ENCODE data around the gene OARD1.

The OARD1 gene

GRCh38 chr6:41085182-41085581, 13.0 kb upstream of the OARD1 start:
- H3K4me1 ChIP-seq (ENCODE audit: low read depth, poor library complexity, severe bottlenecking) = no peaks in the 10 kb centered on the region
- TF ChIP-seq CTCF (conservative IDR thresholded peaks at IDR 0.05; ENCODE audit: low read depth, low read length) = no peak
- H3K79me2 ChIP-seq (ENCODE audit: insufficient read depth, low read depth) = peaks cover 4% of the 10 kb centered on the region; the same call in 1 of the 2 replicates
- no peak overlapping the region for H3K9ac ChIP-seq
- no peak overlapping the region for H2AFZ ChIP-seq (ENCODE audit: low read depth)
- H3K27me3 ChIP-seq (ENCODE audit: insufficient read depth, low read depth) = no peaks in the 10 kb centered on the region
- peaks cover 7% of the 10 kb centered on the region for H3K36me3 ChIP-seq (ENCODE audit: insufficient read depth)
- no peak overlapping the region for H3K27ac ChIP-seq
- no peaks in the 10 kb centered on the region for H4K20me1 ChIP-seq (ENCODE audit: insufficient read depth)
- H3K4me2 ChIP-seq = no peak overlapping the region
- no peak overlapping the region for H3K4me3 ChIP-seq (IDR thresholded peaks at IDR 0.05; ENCODE audit: insufficient read depth, low read depth, low read length)

DNA sequence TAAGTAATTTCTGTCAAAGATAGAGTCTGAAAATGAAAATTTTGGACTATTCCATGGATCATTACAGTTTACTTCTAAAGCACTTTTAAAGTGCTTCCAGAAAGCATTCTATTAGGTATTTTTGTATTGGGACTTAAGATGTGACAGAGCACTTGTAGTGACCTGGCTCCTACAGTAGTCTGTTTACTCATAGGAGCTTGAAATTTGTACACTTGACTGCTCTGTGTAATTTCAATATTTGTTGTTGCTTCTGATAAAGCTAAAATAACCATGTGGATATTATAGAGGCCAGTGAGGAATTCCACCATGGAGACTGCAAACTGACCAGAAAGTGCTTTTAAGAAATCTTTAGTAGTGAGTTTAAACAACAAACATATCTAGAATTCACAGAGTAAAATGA, 10.9 kb upstream of the OARD1 start:
- H3K79me2 ChIP-seq (ENCODE audit: insufficient read depth, low read depth) = peaks cover 17% of the 10 kb centered on the region
- no peak overlapping the region for H3K4me3 ChIP-seq (IDR thresholded peaks at IDR 0.05; ENCODE audit: insufficient read depth, low read depth, low read length)
- H3K36me3 ChIP-seq (ENCODE audit: insufficient read depth) = peaks cover 13% of the 10 kb centered on the region
- no peaks in the 10 kb centered on the region for H3K27me3 ChIP-seq (ENCODE audit: insufficient read depth, low read depth)
- H3K4me1 ChIP-seq (ENCODE audit: low read depth, poor library complexity, severe bottlenecking) = no peaks in the 10 kb centered on the region
- H3K9ac ChIP-seq = no peak overlapping the region
- H3K4me2 ChIP-seq = no peak overlapping the region
- TF ChIP-seq CTCF (conservative IDR thresholded peaks at IDR 0.05; ENCODE audit: low read depth, low read length) = no peak
- H4K20me1 ChIP-seq (ENCODE audit: insufficient read depth) = no peaks in the 10 kb centered on the region
- H3K27ac ChIP-seq = no peak overlapping the region
- no peak overlapping the region for H2AFZ ChIP-seq (ENCODE audit: low read depth)

DNA sequence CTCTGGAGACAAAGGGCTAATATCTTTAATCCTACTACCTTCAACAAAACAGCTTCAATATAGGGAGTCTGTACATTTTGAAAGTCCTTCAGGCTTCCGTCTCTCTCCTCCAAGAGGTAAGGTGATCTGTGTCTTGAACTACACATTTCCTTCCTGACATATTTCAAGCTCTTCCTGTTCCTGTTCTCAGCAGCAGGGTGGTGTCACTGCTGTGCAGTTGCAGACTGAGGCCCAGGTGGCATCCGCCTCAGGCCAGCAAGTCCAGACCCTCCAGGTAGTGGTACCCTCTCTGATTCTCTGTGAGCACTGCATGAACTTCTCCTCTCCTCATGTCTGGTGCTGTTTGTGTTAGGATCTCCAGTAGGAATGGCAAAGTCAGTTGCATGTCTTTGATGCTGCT, 8.5 kb upstream of the OARD1 start:
- TF ChIP-seq CTCF (conservative IDR thresholded peaks at IDR 0.05; ENCODE audit: low read depth, low read length) = no peak
- Histone ChIP-seq H3K4me2 (no peak overlapping the region), H3K79me2 (ENCODE audit: insufficient read depth, low read depth) (peaks cover 41% of the 10 kb centered on the region), H3K9ac (no peak overlapping the region), H3K27me3 (ENCODE audit: insufficient read depth, low read depth) (no peaks in the 10 kb centered on the region), H3K27ac (no peak overlapping the region), H3K4me1 (ENCODE audit: low read depth, poor library complexity, severe bottlenecking) (peaks cover 11% of the 10 kb centered on the region), H2AFZ (ENCODE audit: low read depth) (no peak overlapping the region), H3K4me3 (IDR thresholded peaks at IDR 0.05; ENCODE audit: insufficient read depth, low read depth, low read length) (no peak overlapping the region), H4K20me1 (ENCODE audit: insufficient read depth) (peaks cover 4% of the 10 kb centered on the region; the same call in 1 of the 2 replicates), H3K36me3 (ENCODE audit: insufficient read depth) (peaks cover 13% of the 10 kb centered on the region)

- Histone ChIP-seq H2AFZ (ENCODE audit: low read depth) (no peak overlapping the region), H3K36me3 (ENCODE audit: insufficient read depth) (peaks cover 13% of the 10 kb centered on the region; the same call in 1 of the 2 replicates), H3K4me3 (IDR thresholded peaks at IDR 0.05; ENCODE audit: insufficient read depth, low read depth, low read length) (no peak overlapping the region), H3K4me1 (ENCODE audit: low read depth, poor library complexity, severe bottlenecking) (peaks cover 25% of the 10 kb centered on the region), H3K4me2 (no peak overlapping the region), H3K9ac (no peak overlapping the region), H3K27me3 (ENCODE audit: insufficient read depth, low read depth) (no peaks in the 10 kb centered on the region), H3K79me2 (ENCODE audit: insufficient read depth, low read depth) (peaks cover 53% of the 10 kb centered on the region), H3K27ac (no peak overlapping the region), H4K20me1 (ENCODE audit: insufficient read depth) (peaks cover 8% of the 10 kb centered on the region; the same call in 1 of the 2 replicates)
- no peak for TF ChIP-seq CTCF (conservative IDR thresholded peaks at IDR 0.05; ENCODE audit: low read depth, low read length)
Measured at GRCh38 chr6:41079080-41079479, 6.9 kb upstream of the OARD1 start.

Measured in KMS-11 (cell line).